ENCODE results near the gene ECEL1. TPM values are rescaled to one million over a fixed set of nuclear protein-coding genes. Genes with fewer than 3 reads are reported as not detected.

The ECEL1 gene
- total RNA-seq, 1 donor from 2014 or later: 14.9 TPM

DNA sequence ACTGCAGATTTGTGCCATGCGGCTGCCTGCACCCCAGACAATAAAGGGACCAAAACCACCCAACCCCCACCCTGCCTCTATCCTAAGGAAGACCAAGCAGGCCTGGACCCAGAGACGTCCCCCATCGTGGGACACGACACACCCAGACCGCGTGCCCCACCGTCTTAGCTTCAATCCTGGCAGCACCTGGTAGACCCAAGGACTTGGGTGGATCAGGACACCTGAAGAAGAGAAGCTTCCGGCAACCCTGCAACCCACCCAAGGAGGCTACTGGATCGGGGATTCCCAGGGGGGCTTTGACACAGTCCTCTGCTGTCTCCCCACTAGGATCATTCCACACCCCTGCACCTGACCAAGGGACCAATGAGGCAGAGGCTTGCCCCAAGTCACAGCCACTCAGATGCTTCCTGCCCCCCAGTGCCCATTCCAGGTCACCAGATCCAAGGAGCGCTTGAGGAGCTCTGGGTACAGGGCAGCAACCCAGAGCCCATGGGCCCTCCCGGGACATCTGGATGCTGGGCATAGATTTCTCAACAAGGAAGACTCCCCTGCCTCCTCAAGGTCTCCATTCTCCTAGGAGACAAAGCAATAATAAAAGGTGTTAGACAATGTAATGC lies 28.1 kb downstream of the ECEL1 start:
- H3K4me3 ChIP-seq: no peak overlapping the region
- intact Hi-C loops (cut with DNase I): no loop called here
- no peaks in the 10 kb centered on the region for H3K27me3 ChIP-seq
- no peak overlapping the region for H3K27ac ChIP-seq
- H3K9me3 ChIP-seq: no peaks in the 10 kb centered on the region
- H3K36me3 ChIP-seq: no peaks in the 10 kb centered on the region
- no peak for TF ChIP-seq CTCF (IDR thresholded peaks at IDR 0.05)
- DNase-seq (ENCODE audit: low spot score in 2 of 2): peak in 1 of 2 donors; percentile 50
- H3K4me1 ChIP-seq: no peaks in the 10 kb centered on the region

- Histone ChIP-seq H3K36me3 (no peaks in the 10 kb centered on the region), H3K4me3 (no peak overlapping the region), H3K27me3 (no peaks in the 10 kb centered on the region), H3K9me3 (no peaks in the 10 kb centered on the region), H3K27ac (no peak overlapping the region), H3K4me1 (no peaks in the 10 kb centered on the region)
- intact Hi-C loops (cut with DNase I): no loop called here
- TF ChIP-seq CTCF (IDR thresholded peaks at IDR 0.05): no peak
- peak in 1 of 2 donors; percentile 55 for DNase-seq (ENCODE audit: low spot score in 2 of 2)
Observed at GRCh38 chr2:232458661-232459418, 28.8 kb downstream of the ECEL1 start.

GRCh38 chr2:232458051-232458660 lies 29.5 kb downstream of the ECEL1 start:
- Histone ChIP-seq H3K27me3 (no peaks in the 10 kb centered on the region), H3K4me3 (no peak overlapping the region), H3K36me3 (no peaks in the 10 kb centered on the region), H3K27ac (no peak overlapping the region), H3K4me1 (no peaks in the 10 kb centered on the region), H3K9me3 (no peaks in the 10 kb centered on the region)
- intact Hi-C loops (cut with DNase I): no loop called here
- no peak for TF ChIP-seq CTCF (IDR thresholded peaks at IDR 0.05)
- no peak for DNase-seq (ENCODE audit: low spot score in 2 of 2)

- H3K9me3 ChIP-seq: no peaks in the 10 kb centered on the region
- intact Hi-C loops (cut with DNase I): no loop called here
- no peak overlapping the region for H3K27ac ChIP-seq
- no peak for TF ChIP-seq CTCF (IDR thresholded peaks at IDR 0.05)
- DNase-seq (ENCODE audit: low spot score in 2 of 2): no peak
- no peaks in the 10 kb centered on the region for H3K27me3 ChIP-seq
- H3K4me3 ChIP-seq: no peak overlapping the region
- H3K36me3 ChIP-seq: no peaks in the 10 kb centered on the region
- no peaks in the 10 kb centered on the region for H3K4me1 ChIP-seq
Observed at GRCh38 chr2:232457121-232458011, 30.3 kb downstream of the ECEL1 start.

- DNase-seq (ENCODE audit: low spot score in 2 of 2): peak in 1 of 2 donors; percentile 55
- no peaks in the 10 kb centered on the region for H3K4me1 ChIP-seq
Observed at GRCh38 chr2:232456296-232457120, 31.1 kb downstream of the ECEL1 start.

More at GRCh38 chr2:232456296-232457120, 31.1 kb downstream of the ECEL1 start:
- intact Hi-C loops (cut with DNase I): no loop called here
- Histone ChIP-seq H3K4me3 (no peak overlapping the region), H3K27me3 (no peaks in the 10 kb centered on the region), H3K36me3 (no peaks in the 10 kb centered on the region), H3K9me3 (no peaks in the 10 kb centered on the region), H3K27ac (no peak overlapping the region)
- TF ChIP-seq CTCF (IDR thresholded peaks at IDR 0.05): no peak

Data from ascending aorta (tissue), 2 donors.